CD4-positive, alpha-beta T cell treated with Interferon gamma for 1 hour (primary cell): ENCODE measurements around the gene SARNP.

Experiments
- DNase-seq: peaks from one replicate; pipeline ENCODE4 v3.0.0-alpha.2; 2020

The SARNP gene

DNA sequence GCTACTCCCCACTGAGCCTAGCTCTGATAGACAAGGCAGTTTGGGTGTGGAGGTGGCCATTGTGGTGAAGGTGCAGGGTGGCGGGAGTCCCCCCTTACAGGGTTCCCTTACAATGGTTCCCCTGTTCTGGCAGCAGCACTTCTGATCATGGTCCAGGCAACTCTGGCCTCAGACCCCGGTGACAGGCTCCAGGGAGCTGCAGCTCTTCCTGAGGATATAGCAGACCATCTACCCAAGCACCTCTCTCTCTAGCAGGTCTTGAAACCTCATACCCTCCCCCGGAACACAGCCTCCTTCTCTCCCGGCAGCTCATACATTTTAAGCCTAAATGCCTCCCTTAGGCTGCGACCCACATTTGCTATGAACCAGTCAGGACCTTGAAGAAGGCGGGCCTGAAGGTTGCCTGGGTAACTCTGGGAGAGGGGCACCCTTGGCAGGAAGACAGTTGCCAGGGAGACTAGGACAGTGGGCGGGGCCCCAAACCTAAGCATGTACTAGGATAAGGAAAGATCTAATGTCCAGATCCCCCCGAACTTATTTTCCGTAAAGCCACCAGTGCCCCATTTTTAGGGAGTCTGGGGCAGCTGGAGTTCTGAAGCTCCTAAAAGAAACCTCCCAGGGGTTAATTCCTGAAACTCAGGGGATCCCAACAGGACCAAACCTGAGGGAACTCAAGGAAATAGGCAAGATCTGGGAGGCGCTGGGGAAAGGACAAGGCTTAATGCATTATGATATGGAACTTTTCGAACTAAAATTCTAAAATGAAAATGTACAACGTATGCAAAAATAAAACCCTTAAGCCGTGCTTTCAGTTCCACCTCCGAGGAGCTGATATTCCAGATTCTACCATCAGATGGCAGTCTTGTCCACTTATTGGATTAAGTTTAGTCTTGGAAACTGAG is 79.2 kb downstream of the SARNP start:
- DNase-seq: peak; percentile 78

DNA sequence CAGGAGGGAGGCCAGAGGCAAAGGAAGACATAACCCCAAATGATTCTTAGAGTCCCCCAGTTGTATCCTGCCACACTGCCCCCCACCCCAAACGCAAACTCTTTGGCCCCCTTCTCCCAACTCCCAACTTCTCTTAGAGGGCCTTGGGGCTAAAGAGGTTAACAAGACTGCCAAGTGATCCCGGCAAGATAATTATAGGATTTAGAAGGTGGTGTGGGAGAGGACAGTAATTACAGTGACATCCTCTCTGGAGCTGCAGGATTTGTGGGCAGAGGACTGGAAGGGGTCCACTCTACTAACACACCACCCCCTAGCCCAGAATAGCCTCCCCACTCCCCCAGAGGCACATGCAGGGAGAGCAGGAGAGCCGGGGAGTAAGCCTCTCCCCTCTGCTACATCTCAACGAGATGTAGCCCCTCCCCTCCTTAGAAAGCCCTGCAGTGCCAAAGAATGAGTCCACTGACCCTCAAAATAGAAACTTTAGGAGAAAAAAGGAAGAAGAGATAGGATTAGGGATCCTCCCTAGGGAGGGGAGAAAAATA is 79.9 kb downstream of the SARNP start:
- no peak for DNase-seq

DNA sequence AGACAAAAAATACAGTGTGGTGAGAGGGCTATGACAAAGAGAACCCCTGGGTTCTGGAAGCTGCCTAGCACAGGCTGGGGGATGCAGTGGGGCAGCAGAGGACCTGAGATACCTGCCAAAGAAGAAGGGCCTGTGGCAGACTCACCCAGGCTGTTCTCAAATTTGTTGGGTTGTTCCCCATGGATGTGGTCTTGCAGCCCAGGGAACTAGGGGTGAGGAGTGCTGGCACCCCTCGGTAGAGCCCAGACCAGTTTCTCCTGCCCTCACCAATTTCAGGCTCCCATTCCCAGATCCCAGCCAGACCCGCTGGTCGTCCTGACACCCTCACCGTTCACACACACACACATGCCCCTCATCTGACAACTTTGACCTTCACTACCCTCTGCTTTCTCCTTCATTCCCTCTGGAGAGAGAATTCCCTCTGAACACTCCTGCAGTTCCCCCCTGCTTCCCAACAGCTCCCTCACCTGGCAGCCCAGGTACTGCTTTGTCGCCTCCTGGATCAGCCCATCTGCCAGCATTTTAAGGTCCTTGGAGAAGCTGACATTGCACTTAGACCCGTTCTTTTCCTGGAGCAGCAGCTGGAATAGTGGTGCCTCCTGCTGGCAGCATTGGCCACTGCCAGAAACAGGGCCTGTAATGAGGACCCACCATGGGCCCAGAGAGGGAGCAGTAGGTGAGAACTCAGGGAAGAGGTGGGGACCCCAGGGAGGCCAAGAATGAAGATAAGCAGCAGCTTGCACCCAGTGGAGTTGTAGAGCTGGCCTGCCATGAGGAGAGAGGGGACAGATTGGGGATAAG is 80.5 kb downstream of the SARNP start:
- peak; percentile 54 for DNase-seq

DNA sequence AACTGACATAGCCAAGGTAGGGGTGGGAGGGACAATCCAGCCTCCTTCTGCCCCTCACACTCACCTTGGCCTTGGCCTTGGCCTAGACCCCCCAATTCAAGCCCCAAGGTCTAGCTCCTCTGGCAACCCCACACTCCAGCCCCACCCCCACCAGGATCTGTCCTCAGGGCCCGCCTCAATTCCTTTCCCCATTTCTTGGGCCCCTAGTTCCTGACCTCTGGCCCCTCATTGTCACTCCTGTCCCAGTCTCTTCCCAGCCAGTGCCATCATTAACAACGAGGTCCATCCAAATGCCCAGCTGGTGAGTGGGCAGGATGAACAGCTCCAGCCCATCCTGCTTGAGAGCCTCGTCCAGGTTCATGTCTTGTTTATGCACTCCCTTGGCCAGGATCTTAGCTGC is 81.4 kb downstream of the SARNP start:
- no peak for DNase-seq

DNA sequence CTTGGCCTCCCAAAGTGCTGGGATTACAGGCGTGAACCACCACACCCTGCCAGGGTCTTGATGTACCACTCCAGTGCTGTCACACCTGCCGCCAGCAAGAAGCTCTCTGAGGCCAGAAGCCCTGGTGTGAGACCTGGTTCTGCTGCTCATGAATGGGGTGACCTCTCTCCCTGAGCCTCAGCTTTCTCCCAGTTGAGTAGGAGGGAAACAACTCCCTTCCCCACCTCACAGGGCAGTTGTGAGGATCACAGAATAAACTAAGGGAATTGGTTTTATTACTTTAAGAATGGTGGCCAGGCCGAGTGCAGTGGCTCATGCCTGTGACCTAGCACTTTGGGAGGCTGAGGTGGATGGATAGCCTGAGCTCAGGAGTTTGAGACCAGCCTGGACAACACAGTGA is 82.9 kb downstream of the SARNP start:
- DNase-seq: no peak

DNA sequence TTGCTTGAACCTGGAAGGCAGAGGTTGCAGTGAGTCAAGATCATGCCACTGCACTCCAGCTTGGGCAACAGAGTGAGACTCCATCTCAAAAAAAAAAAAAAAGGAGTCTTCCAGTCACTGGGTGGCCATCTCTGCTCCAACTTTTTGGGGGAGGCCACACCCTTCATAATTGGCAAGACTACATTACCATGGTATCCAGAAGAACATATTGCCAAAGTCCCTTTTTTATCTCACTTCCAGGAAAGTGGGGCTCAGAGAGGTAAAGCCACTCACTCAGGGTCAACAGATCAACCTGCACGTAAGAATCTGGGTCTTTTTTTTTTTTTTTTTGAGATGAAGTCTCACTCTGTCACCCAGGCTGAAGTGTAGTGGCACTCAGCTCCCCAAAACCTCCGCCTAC is 83.7 kb downstream of the SARNP start:
- no peak for DNase-seq

DNA sequence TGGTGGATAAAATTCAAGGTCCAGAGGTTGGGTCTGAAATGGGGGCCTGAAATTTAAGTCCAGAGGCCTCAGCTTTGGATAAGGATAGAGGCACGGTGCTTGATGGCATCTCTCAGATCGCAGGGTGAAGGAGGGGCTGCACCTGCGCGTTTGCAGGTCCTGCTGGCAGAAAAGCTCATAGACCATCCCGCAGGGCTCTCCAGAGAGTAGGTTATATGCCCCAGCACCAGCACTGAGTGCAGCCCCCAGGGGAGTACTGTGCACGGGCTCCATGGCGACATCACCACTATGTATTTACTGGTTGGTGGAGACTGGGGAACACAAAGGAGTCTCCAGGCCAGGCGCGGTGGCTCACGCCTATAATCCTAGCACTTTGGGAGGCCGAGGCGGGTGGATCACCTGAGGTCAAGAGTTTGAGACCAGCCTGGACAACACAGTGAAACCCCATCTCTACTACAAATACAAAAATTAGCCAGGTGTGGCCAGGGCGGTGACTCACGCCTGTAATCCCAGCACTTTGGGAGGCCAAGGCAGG is 84.4 kb downstream of the SARNP start:
- DNase-seq: no peak

DNA sequence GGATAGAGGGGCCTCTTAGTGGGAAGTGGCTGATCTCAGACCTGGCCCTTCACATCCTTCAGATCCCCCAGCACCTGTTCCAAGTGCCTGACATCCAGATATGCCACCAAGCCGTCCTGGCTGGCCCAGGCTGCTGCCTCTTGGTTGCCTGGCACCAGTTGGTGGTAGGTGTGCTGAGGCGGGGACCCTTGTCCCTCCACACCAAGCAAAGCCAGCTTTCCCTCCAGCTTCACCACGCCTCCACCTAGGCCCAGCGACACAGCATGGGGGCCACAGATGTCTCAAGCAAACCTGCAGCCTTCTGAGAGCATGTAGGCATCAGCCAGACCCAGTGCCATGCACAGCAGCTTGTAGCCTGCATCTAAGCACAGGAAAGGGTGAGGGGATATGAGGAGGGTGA is 85.2 kb downstream of the SARNP start:
- DNase-seq: no peak

DNA sequence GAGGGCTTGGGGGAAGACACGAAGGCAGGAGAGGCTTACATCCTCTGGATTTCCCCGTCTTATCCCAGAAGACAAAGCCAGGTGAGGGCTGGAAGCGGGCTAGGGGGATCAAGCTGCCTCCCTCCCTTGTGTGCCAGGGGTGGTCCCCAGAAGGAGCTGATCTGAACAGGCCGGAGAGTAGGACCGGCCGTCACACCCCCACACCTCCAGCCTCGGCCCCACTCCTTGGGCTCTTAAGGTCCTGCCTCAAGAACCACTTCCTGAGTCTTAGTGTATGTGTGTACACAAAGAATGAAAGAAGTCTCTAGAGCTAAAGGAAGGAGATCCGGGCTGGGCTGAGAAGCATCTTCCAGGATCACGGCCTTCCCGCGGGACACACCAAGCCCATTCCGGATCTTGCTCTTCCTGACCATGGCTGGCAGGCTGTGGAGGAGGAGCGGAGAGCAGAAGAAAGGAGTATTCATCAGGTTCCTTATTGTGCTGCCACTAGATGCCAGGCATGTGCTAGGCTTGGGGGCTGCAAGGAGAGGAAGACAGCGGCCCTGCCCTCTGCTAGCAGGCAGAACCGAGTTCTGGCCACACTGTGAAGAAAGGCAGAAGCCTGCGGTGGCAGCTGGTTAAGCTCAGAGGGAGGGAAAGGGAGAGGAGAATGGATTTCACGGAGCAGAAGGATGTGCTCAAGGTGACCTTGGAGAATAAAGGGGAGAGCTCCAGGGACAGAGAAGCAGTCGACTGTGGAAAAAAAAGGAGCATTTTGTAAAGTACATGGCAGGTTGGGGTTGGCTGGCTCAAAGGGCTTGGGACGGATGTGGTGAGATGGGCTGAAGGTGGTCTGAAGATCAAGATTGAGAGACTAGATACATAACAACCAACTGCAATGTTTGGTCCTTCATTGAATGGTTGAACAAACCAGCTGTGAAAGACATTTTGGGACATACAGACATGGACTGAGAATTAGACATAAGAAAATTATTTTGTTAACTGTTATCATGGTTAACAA is 87.4 kb downstream of the SARNP start:
- DNase-seq: peak; percentile 37

DNA sequence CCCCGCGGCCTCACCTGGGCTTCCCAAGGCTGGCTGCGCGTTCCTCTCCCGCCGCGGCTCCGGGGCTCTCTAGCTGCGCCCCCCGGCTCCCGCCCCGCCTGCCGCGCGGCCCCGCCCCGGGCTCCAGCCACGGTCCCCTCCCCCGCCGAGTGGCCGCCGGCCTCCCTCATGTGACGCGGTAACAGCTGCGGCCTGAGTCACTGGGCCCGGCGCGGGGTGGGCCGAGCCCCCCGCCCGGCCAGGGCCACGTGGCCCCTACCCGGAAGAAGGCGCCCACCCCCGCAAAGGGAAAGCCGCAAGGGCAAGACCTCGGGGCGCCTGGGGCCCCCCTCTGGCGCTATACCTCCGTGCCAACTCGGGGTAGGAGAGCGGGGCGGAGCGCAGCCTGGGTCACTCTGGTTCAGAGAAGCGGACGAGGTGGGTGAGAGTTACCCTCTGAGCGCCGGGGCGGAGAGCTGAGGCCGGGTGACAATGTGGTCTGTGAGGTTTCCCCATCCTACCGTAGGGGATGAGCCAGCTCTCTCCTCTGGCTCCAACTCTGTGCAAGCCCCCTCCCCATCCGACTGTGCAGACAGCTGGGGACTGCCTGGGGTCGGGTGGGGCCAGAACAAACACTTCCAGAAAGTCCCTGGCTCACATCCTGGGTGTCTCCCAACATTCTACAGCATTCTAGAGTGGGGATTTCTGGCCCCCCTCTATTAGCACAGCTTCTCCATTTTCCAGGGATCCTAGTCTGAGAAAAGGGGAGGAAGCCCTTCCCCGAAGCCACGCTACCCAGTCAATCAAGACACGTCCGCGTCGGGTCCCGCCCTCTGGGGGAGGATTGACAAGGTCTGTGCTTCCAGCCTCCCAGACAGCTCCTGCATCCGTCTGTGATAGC is 88.3 kb downstream of the SARNP start, which contains the start of gene CD63:
Gene CD63, minus strand, starts transcription at position 71 of the 880 bp plus-strand sequence. CDS start 668 bp downstream, outside the sequence.
- DNase-seq: peak; percentile 71

DNA sequence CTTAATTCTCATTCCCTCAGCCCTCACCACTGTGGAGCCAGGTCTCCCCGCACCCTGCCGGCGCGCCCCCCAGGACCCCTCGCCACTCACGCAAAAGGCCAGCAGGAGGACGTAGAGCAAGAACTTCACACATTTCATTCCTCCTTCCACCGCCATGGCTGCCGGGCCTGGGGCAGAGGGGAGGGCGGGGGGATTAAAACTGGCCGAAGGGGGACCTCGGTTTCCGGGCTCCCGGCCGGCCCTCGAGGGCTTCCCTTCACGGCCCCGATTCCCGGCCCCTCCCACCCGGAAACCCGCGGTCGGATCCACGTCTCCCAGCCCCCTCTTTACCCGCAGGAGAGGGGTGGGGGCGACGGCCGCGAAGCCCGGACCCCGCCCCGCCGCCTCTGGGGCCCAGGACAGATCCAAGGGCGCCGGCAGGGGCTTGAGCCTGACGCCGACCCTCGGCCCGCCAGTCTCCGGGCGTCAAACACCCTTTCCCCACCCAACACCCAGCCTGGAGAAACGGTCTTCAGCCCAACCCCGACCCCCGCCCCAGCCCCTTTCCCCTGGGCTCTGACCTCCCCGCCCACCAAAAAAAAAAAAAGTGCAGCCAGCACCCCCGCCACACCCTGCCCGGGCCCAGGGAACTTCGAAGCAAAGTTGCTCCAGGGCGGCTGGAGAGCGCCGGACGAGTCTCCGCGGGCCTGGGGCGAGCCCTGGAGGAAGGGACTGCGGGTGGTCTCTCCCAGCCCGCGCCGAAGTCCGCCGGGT is 89.2 kb downstream of the SARNP start:
- no peak for DNase-seq

DNA sequence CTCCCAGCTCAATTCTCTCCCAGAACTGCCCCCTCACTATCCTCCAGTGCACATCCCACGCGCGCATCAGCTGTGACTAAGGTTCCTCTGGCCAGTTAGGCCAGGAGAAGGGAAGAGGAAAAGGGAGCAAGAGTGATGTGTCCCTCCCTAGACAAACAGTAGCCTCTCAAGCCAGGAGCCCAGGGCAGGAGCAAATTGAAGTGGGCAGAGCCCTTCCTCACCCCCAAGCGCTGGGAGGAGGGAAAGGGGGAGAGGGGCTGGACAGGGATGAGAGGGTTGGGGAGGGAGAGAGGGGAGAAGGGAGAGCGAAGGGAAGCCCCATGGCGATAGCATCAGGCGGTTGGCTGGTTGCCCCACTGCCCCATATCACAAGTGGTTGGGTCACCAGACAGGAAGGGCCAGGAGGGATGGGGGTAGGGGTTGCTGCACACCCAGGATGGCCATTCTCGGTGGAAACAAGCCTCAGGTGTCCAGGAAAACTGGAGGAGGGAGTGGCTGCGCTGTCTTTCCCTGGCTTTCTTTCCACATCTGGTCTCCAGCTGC is 89.8 kb downstream of the SARNP start:
- DNase-seq: no peak

DNA sequence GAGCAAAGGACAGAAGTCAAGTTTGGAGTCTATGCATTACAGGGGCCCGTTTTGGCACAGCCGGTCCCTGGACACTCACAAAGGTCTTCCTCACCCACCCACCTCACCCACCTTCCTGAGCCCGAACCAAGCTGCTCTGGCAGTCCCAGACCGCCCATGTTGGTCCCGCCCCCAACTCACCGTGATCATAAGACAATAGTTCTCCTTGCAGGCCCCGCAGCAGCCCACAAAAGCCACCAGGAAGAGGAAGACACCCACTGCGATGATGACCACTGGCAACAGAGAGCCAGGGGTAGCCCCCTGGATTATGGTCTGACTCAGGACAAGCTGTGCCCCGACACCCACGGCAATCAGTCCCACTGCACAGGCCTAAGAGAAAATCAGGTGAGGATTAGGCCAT is 90.6 kb downstream of the SARNP start:
- DNase-seq: no peak

DNA sequence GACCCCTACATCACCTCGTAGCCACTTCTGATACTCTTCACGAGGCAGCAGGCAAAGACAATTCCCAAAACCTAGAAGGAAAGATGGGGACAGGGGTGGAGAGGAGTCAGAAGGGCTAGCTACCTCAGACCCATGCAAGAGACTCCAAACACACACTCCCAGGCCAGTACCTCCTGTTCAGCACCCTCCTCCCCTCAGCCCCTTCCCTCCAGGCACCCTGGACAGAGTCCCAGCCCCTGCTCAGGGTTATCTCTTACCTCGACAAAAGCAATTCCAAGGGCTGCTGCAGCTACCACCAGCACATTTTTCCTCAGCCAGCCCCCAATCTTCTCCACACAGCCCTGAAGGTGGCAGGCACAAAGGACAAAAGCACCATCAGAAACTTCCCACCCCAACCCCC is 92.0 kb downstream of the SARNP start:
- no peak for DNase-seq

DNA sequence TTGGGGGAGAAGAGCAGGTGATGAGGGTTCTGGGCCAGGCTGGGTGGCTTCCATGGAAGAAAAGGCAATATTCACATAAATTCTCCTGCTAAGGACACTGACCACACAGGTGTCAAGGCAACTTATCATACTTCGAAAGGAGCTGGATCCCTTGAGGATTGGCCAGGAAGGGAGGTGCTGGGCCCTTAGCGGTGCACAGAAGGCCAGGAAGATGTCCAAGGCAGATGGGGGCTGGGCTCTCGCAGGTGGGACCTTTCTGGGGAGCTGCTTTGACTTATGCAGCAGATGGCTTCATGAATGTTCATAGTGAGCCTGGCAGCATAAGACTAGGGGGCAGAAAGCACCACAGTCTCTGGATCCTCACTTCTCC is 92.6 kb downstream of the SARNP start:
- DNase-seq: no peak

DNA sequence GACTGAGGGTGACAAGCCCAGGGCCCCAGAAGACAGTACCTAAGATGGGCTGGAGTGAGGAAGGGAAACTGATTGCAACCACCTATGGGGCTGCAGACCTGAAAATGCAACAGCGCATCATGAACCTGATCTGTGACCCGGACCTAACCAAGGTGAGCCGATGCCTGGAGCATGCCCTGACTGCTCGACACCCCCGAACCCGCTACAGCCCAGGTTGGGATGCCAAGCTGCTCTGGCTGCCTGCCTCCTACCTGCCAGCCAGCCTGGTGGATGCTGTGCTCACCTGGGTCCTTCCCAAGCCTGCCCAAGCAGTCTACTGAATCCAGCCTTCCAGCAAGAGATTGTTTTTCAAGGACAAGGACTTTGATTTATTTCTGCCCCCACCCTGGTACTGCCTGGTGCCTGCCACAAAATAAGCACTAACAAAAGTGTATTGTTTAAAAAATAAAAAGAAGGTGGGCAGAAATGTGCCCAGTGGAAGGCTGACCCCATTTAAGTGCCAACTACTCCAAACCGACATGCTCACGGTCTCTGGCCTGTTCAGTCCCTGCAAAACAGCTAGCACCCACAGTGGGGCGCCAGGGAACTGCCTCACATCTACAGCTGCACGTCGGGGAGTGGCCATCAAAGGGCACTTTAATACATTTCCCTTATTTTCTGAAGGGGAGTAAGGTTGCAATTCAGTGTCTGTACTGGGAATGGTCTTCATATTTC is 93.1 kb downstream of the SARNP start:
- DNase-seq: peak; percentile 67

DNA sequence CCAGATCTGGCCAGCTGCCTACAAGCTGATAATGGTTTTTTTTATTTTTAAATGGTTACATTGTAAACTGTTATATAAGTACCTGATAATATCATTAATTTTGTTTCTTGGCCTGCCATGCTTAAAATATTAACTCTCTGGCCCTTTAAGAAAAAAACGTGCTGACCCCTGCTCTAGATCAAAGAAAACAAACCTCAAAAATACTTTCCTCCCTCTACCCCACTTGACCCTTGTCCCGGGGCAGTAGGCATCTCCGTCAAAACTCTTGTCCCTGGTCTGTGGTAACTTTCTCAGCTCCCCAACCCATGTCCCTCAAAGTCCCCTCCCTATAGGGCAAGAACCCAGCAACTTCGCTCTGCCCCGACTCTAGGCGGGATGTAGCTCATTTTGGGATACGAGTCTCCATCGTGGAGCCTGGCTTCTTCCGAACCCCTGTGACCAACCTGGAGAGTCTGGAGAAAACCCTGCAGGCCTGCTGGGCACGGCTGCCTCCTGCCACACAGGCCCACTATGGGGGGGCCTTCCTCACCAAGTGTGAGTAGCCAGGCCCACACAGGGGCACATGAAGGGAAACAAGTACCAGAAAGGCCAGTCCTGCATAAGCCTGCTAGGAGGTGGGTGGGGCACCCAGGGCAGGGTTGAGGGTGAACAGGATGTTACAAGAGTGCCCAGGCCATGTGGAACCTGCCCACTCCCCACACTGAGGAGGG is 93.9 kb downstream of the SARNP start:
- no peak for DNase-seq

DNA sequence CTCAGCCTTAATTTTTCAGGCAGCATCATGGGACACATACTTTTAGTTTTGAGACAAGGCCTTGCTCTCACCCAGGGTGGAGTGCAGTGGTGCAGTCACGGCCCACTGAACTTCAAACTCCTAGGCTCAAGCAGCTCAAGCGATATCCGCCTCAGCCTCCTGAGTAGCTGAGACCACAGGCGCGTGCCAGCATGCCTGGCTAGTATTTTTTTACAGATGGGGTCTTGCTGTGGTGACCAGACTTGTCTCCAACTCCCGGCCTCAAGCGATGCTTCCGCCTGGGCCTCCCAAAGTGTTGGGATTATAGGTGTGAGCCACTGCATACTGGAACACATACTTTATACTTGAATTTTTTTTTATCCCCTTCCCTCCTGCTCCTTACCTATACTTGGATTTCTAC is 94.6 kb downstream of the SARNP start:
- no peak for DNase-seq
